NCI-H510A treated with DMSO at 0.1 percent for 48 hours (cell line): ENCODE results near the gene DEPP1.

Source experiments
- DNase-seq: peaks from one replicate; lab custom pipeline; 2025; lab: John Stamatoyannopoulos, UW

DEPP1 gene

GRCh38 chr10:44932517-44933450 lies 45.8 kb downstream of the DEPP1 start:
- peak; percentile 45 for DNase-seq

GRCh38 chr10:44931621-44932516 lies 46.7 kb downstream of the DEPP1 start:
- no peak for DNase-seq

GRCh38 chr10:44930904-44931620 lies 47.5 kb downstream of the DEPP1 start:
- no peak for DNase-seq

- no peak for DNase-seq
Measured at GRCh38 chr10:44929356-44930255, 49.0 kb downstream of the DEPP1 start.

DNA sequence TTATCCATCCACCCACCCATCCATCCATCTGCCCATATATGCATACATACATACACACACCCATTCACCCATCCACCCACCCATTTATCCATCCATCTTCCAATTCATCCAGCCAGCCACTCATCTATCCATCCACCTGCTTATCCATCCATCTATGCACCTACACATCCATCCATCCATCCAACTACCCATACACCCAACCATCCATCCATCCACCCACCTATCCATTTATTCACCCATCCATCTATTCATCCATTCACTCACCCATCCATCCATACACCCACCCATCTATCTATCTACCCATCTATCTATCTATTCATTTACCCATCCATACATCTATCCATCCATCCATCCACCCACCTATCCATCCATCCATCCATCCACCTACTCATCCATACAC lies 50.1 kb downstream of the DEPP1 start:
- DNase-seq, result no peak

DNA sequence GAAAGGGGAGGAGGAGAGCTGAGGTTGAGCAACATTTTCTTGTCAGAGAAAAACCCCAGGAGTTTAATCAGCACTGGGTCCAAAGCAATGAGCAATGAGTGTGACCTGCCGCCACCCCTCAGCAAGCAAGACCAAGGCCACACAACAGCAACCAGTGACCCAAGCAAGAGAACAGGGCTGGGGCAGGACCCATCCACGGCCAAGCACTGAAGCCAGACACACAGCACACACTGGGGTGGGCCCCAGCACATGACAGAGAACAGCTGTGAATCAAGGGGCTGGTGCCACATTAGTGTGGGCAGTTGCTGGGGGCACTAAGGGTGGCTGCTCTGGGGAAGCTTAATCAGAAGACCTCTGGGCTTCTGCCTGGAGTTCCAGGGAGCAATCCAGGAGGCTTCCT lies 51.3 kb downstream of the DEPP1 start:
- DNase-seq, result no peak

DNA sequence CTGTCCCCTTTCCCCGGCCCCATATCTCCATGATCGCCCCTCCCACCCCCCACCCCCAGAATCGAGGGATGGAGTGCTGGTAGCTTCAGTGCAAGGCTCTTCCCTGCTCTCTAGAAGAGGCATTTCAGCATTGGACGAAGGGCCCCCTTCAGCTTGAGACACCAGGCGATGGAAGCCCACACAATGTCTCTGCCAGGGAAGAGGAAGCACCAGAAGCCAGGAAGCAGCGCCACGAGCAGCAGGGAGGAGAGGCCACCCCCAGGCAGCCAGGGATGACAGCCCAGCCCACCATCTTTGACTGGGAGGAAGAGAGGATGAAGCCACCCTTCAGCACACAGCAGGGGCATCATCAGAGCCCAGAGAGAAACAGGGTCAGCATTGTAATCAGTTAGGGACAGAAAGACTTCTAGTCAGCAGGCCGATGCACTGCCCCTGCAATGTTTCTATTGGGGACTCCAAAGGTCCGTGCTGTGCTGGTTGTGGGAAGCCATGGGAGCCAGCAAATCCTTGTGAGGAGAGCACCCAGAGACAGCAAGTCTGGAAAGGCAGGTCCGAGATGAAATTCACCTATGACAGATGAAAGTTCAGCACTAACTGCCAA lies 51.8 kb downstream of the DEPP1 start:
- no peak for DNase-seq
